Inflammatory macrophage (primary cell): ENCODE measurements around the gene TSPAN12.

Source experiments
- DNase-seq, 2 donors: peaks; one replicate each; pipeline ENCODE4 v3.0.0-alpha.2; 2020 to 2022

TSPAN12 gene

GRCh38 chr7:120742372-120742771 is 115.6 kb downstream of the TSPAN12 start:
- DNase-seq = no peak

- DNase-seq = no peak
Measured at GRCh38 chr7:120741371-120742042, 116.4 kb downstream of the TSPAN12 start.

DNA sequence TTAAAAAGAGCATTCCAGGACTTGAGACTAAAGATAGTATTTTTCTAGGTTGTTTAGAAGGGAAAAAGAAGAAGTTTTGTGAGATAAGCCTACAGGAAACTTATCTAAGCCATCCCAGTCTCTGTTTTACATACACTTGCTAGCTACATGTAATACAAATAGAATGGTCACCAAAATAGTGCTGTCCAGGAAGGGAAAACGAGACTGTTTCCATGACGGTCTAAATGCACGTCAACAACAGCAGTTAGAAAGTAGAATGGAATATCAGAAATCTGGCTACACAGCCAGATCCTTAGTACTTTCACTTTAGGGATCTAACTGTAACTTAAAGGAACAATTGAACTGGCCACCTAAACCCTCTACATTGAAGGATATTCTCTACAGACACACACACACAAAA is 117.6 kb downstream of the TSPAN12 start:
- no peak for DNase-seq

DNA sequence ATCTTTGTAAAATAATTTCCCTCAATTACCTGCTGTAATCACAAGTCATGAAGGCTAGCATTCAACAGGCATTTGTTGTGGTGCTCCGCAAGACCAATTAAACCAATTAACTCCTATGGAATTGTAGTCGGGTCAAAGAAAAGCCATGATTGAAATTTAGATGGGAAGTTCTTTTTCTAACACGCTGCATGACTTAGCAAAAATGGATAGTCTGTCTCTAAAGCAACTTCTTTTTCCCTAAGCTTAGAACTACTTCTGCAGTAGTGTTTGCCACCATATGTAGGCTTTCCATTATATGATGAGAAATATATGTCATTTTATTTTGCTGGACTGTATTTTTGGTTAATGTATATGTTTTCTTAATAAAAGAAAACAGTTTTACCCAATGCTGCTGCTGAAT is 119.1 kb downstream of the TSPAN12 start:
- DNase-seq = no peak
